DLD1 (cell line): ENCODE results near the gene CARD6.
"Not testable (repeated sequence)": the region's sequence is repeated elsewhere in the genome, so short reads cannot be mapped to it uniquely, and the experiment has no call there.

Source experiments
- in situ Hi-C: cut with HindIII; loops from 2 replicates; pipeline ENCODE4 v1.10.0; 2017; ENCODE audit warnings: low sequenced_read_pairs

The CARD6 gene

DNA sequence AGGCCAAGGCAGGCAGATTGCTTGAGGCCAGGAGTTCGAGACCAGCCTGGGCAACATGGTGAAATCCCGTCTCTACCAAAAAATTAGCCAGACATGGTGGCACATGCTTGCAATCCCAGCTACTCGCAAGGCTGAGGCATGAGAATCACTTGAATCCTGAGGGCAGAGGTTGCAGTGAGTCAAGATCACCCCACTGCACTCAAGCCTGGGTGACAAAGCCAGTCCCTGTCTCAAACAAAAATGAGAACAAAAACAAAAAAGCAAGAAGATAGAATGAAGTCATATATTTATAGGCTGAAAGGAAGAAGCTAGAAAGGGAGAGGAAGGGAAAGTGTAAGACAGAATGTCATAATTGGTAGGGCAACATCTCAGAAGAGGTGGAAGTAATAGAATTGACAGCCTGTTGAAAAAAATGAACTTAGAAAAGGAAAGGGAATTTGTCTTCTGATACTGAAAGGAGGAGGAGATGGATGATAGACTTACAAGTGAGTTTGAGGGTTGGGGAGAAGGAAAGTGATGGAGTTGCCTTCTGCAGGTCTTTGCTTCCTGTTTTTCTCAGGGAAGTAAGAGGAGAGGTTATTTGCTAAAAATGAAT, 32.2 kb downstream of the CARD6 start:
- in situ Hi-C loops = no loop called here

DNA sequence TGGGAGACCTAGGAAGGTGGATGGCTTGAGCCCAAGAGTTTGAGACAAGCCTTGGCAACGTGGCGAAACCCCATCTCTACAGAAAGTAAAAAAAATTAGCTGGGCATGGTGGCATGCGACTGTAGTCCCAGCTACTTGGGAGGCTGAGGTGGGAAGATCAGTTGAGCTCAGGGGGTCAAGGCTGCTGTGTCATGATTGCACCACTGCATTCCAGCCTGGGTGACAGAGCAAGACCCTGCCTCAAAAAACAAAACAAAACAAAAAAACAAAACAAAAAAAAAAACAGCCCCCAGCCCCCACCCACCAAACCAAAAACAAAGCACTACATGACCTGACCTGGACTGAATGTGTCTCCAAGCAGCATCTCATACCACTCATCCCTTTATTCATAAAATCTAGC, 34.8 kb downstream of the CARD6 start:
- in situ Hi-C loops = no loop called here

- in situ Hi-C loops = no loop called here
Observed at GRCh38 chr5:40877371-40877988, 36.3 kb downstream of the CARD6 start.

GRCh38 chr5:40879163-40879942, 38.2 kb downstream of the CARD6 start:
- in situ Hi-C loops = no loop called here

DNA sequence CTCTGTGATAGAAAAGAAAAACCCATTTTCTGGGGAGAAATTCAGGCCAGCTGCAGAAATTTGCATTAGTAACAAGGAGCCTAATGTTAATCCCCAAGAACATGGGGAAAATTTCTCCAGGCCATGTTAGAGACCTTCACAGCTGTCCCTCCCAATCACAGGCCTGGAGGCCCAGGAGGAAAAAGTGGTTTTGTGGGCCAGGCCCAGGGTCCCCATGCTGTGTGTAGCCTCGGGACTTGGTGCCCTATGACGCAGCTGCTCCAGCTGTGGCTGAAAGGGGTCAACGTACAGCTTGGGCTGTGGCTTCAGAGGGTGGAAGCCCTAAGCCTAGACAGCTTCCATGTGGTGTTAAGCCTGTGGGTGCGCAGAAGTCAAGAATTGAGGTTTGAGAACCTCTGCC, 41.1 kb downstream of the CARD6 start:
- in situ Hi-C loops = no loop called here

DNA sequence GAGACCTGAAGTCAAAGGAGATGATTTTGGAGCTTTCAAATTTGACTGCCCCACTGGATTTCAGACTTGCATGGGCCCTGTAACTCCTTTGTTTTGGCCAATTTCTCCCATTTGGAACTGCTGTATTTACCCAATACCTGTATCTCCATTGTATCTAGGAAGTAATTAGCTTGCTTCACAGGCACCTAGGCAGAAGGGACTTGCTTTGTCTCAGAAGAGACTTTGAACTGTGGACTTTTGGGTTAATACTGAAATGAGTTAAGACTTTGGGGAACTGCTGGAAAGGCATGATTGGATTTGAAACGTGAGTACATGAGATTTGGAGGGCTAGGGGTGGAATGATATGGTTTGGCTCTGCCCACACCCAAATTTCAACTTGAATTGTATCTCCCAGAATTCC, 41.9 kb downstream of the CARD6 start:
- in situ Hi-C loops = not testable (repeated sequence)

DNA sequence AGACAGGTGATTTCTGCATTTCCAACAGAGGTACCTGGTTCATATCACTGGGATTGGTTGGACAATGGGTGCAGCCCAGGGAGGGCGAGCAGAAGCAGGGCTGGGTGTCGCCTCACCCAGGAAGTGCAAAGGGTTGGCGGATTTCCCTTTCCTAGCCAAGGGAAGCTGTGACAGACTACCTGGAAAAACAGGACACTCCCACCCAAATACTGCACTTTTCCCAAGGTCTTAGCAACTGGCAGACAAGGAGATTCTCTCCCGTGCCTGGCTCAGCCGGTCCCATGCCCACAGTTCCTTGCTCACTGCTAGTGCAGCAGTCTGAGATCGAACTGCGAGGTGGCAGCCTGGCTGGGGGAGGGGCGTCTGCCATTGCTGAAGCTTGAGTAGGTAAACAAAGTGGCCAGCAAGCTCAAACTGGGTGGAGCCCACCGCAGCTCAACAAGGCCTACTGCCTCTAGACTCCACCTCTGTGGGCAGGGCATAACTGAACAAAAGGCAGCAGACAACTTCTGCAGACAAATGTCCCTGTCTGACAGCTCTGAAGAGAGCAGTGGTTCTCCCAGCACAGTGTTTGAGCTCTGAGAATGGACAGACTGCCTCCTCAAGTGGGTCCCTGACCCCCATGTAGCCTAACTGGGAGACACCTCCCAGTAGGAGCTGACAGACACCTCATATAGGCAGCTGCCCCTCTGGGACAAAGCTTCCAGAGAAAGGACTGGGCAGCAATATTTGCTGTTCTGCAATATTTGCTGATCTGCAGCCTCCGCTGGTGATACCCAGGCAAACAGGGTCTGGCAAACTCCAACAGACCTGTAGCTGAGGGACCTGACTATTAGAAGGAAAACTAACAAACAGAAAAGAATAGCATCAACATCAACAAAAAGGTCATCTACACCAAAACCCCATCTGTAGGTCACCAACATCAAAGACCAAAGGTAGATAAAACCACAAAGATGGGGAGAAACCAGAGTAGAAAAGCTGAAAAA, 54.6 kb downstream of the CARD6 start:
- in situ Hi-C loops = not testable (repeated sequence)

GRCh38 chr5:40904205-40904993, 63.2 kb downstream of the CARD6 start:
- in situ Hi-C loops = loop anchor here (25.0 kb wide), 1 partner anchor 733 kb away; no protein-coding TSS in a partner anchor

DNA sequence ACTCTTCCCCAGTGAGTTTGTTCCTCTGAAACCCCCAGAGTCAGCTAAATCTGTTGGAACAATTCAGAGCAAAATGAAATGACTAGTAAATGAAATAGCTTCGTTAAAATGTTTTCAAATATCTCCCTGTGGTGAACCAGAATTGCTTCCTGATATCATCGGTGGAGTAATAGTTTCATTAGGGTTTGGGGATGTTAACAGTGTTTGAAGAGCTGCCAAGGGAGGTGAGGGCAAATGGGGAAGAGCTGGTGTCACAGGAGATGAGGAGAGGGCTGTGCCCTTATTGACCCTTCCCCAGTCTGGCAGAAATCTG, 63.8 kb downstream of the CARD6 start:
- in situ Hi-C loops = loop anchor here (25.0 kb wide), 1 partner anchor 732 kb away; no protein-coding TSS in a partner anchor

GRCh38 chr5:40906351-40906751, 65.2 kb downstream of the CARD6 start:
- in situ Hi-C loops = loop anchor here (25.0 kb wide), 1 partner anchor 731 kb away; no protein-coding TSS in a partner anchor

- in situ Hi-C loops = loop anchor here (25.0 kb wide), 1 partner anchor 728 kb away; no protein-coding TSS in a partner anchor
Observed at GRCh38 chr5:40909264-40909663, 68.1 kb downstream of the CARD6 start, which contains the start of gene C7. Gene C7 (plus strand): TSS chr5:40909497. CDS start chr5:40909611, 114 bp downstream.

GRCh38 chr5:40909723-40910122, 68.6 kb downstream of the CARD6 start:
- in situ Hi-C loops = loop anchor here (25.0 kb wide), 1 partner anchor 728 kb away; no protein-coding TSS in a partner anchor
